ELF-1 (cell line): ENCODE measurements around the gene CATSPER3.
A peak's percentile ranks its signal among the peaks of the same experiment; 100 is the strongest.

Experiments
- DNase-seq: peaks from one replicate; pipeline ENCODE4 v3.0.0-alpha.2; 2016; ENCODE audit warnings: low read depth, low spot score

CATSPER3 gene

GRCh38 chr5:135041145-135041587 lies 73.5 kb downstream of the CATSPER3 start:
- no peak for DNase-seq

DNA sequence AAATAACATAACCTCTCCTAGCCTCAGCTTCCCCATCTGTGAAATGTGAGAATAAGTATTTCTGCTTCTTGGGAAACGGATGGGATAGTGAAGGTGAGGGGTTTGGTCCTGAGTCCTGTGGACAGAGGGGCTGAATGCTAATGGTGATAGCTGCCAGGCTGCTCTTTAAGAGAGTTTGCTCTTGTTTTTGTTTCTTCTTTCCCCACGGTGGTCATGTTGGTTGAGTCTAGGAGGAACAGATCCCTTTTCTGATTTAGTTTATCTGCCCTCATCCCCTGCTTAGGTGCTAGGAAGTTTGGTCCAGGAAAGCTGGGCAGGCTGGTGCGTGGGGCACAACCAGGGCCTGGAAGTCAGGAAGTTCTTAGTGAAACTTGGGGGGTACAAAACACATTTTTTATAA lies 74.0 kb downstream of the CATSPER3 start:
- no peak for DNase-seq

DNA sequence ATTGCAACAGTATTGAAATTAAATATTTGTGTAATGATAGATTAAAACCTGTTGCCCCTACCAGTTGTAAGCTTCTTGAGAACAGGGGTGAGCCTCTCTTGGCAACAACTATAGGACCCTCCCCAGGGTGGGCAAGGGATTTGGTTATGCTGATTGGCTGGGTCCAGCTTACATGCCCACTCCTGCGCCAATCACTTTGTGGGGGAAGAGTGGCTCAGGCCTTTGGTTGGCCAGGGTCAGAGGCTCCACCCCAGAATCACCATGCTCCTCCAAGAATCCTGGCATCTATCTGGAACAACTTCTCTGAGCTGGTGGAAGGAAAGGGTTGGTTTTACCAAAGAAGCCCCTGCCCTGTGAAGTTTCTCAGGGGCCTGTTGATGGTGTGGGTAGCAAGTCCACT lies 74.9 kb downstream of the CATSPER3 start:
- DNase-seq: no peak

DNA sequence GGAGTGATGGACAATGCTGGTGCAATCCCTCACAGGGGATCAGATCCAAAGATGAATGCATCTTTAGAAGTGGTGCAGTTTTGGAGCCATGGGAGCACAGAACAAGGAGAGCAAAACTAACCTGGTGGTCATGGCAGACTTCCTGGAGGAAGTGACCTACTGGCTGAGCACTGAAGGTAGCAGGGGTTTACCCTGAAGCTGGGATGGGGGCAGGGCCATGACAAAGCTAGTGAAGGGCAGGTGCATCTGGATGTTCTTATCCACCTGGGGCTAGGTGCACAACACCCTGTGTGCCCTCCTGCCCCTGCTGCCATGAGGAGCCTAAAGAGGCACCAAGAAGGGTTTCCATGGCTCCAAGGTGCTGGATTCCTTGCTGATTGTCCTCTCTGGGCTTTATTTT lies 77.8 kb downstream of the CATSPER3 start:
- no peak for DNase-seq

DNA sequence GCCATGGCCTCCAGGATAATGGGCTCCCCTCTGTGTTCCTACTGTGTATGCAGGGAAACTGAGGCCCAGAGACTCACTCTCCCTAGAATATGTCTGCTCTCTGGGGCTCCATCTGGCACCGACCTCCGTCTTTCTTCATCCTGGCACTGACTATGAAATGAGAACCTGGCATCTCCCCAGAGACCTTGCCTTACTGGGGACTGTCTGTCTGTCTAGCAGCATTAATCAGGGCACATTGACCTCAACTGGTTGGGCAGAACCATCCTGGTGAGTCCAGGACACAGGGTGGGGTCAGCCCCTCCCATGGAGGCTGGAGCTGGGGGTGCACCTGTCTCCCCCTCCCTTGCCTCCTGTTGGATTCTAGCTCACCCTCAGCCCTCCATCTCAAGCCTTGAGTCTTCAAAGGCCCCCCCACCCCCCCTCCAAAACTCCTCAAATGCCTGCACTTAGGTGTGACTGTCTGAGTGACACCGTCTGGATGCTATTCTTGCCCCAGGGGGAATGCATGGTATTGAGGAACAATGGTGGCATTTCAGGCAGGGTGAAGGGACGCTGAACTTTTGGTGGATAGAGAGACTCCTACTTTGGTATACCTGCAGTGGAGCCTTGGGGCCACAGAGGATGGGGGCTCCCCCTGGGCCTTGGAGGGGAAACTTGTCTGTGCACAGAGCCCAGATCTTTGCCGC lies 79.1 kb downstream of the CATSPER3 start:
- no peak for DNase-seq

GRCh38 chr5:135047347-135047695 lies 79.6 kb downstream of the CATSPER3 start:
- peak; percentile 78 for DNase-seq

- peak; percentile 70 for DNase-seq
These were observed 80.6 kb downstream of the CATSPER3 start for GRCh38 chr5:135048286-135048685.

DNA sequence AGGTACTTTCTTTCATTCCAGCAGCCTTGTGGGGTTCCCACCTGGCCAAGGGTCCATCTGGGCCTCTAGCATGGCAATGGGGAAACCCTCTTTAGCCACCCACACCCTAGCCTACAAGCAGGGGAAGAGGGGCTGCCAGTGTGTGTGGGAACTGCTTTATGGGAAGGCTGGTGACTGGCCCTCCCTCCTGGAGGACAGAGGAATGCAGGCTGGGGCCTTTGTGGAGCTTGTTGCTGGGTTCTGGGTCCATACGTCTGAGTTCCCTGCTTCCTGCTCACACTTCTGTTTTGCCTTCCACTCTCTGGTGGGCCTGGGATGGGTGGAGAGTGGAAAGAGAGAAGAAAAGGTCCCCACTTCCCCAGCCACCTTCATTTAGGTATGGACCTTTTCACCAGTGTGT lies 81.2 kb downstream of the CATSPER3 start:
- peak; percentile 51 for DNase-seq

GRCh38 chr5:135050244-135050767 lies 82.6 kb downstream of the CATSPER3 start:
- DNase-seq: no peak

GRCh38 chr5:135051399-135051798 lies 83.7 kb downstream of the CATSPER3 start:
- DNase-seq: no peak

DNA sequence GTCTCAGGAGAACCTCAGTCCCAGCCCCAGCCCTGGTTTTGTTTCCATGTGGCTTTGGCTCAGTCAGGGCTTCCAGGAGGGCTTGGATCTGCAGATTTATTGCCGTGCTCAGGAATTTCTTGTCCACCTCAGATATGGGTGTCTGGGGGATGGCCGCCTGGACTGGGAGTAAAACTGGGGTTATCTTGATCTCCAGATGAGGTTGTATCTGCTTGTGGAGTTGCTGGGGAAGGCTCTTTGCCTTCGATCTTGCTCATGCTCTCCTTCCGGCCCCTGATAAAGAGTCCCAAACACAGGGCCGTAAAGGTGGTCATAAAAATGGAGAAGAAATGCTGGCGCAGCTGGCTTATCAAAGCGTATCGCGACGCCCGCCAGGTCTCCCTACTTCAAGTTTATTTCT lies 84.2 kb downstream of the CATSPER3 start:
- DNase-seq: peak; percentile 66

GRCh38 chr5:135052511-135053145 lies 84.9 kb downstream of the CATSPER3 start:
- DNase-seq: no peak

- DNase-seq: no peak
These were observed 85.6 kb downstream of the CATSPER3 start for GRCh38 chr5:135053278-135053677.

DNA sequence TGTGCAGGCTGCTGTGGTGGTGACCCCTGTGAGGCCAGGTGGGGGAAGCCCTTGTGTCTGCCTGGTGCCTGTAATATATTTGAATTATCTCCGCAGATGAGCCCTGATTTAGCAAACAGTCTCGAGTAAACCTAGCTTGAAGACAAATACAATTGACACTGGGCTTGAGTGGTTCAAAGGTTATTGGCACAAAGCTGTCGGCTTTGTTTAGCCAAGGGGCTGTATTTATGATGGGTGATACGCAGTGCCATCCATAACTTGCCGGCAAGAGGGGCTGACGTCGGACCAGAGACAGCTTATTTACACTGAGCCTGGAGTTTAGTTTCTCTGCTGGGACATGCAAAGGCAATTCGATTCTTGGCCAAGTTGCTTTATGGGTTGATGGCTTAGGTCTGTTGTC lies 86.3 kb downstream of the CATSPER3 start:
- no peak for DNase-seq

DNA sequence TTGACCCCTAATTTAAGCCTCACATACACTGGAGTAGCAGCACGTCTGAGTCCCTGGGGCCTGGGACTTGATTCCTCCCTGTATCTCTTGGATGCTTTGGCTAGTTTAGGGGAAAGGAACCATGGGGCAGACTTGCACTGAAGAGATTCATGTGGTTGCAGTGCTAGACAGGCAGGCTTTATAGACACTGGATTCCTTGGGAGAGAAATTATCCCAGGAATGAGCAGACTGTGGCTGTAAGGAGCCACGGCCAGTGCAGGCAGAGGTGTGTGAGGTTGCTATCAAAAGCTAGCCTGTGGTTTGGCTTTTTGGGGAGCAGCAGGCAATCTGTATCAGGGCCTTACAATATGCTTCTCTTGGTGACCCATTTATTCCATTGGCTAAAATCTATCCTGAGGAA lies 86.8 kb downstream of the CATSPER3 start:
- no peak for DNase-seq

DNA sequence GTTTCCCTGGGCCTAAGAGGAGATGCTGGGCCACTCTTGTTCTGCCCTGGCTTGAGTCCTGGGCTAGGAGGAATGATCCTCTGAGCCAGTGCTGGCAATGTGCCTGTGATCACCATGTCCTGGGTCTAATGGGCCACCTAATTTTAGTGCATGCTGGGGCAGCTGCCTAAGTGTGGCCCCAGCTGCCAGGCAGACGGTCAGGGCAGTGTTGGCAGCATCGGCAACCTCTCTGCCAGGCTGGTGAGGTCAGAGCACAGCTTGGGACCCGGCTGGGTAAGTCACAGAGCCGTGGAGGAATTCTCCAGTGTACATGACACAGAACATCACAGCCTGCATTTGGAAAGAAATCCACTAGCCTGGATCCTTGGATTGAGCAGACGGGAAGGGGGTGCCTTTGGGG lies 87.7 kb downstream of the CATSPER3 start:
- no peak for DNase-seq

- no peak for DNase-seq
These were observed 88.8 kb downstream of the CATSPER3 start for GRCh38 chr5:135056316-135057030.

GRCh38 chr5:135057233-135057632 lies 89.5 kb downstream of the CATSPER3 start:
- no peak for DNase-seq

- DNase-seq: peak; percentile 53
These were observed 90.6 kb downstream of the CATSPER3 start for GRCh38 chr5:135058331-135058732.

DNA sequence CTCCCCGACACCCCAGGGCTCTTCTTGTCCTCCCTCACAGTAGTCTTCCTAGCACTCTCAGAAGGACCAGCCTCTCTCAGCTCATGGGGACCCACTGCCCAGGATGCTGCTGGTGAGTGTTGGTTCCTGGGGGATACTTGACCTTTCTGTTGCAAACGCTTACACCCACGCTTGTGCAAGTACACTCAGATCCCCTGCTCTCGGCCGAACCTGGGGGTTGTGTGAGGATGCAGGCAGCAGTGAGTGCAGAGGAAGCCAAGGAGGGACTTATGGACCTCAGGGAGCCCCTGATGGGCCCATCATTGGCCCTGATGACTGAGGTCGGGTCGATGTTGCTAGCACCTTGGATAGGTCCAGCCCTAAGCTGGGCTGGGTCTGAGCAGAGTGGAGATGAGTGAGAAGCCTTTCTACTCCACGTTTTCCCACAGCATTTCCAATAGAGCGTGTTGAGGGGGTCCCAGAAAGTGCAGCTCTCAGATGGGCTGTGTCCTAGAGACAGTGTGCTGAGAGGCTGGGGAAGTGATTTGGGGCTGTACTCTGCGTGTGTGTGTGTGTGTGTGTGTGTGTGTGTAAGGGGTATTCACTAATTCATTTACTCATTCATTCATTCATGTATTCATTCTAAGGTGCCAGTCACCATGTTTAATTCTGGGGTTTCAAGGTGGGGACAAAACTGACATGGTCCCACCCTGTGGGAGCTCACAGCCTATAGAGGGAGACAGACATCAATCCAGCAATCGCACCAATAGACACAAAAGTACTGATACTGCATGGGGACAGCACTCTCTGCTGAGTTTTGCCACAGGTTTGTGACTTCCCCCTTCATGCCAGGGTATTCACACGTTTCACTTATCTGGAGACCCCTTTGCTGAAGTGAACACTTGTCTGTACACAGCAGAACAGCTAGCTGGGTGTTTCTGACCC lies 91.6 kb downstream of the CATSPER3 start:
- DNase-seq: no peak

DNA sequence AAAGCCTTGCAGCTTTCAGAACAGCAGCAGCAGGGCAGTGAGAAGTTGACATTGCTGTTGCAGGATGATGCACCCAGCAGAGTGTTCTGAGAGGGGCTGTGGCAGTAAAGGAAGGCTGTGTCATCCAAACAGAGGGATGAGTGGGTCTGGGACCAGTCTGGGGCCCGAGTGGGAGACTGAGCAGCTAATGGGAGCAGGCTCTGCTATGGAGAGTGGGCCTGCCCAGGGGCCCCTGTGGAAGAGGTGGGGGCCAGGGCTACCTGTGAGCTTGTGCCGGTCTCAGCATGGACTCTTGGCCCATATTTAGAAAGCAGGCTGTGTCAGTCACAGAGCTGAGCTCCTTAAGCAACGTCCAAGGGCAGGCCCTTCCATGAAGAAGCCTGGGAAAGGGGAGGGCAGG lies 92.3 kb downstream of the CATSPER3 start:
- DNase-seq: no peak

DNA sequence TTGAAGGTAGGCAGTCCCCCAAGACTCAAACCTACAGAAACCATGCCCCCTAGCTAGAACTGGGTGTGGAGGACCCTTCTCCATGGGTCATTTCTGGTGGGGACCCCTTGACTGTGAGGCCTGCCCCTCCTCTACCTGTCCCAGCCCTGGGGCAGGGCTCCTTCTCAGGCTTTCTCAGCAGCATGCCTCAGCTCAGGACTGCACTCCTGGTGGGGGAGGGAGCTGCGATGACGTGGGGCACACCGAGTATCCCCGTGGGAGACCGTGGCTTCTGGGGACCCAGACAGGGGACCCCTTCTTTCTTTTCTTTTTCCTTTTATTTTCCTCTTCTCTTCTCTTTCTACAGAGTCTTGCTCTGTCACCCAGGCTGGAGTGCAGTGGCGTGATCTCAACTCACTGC lies 93.3 kb downstream of the CATSPER3 start:
- no peak for DNase-seq
